Measurements from ENCODE around the gene MED9.
"Not testable (repeated sequence)": the region's sequence is repeated elsewhere in the genome, so short reads cannot be mapped to it uniquely, and the experiment has no call there.

The MED9 gene

DNA sequence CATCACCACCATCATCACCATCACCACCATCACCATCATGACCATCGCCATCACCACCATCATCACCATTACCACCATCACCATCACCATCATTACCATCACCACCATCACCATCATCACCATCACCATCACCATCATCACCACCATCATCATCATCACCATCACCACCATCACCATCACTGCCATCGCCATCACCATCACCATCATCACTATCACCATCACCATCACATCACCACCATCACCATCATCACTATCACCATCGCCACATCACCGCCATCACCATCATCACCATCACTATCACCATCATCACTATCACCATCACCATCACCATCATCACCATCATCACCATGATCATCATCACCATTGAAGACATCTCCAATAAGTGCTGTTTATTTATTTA, 16.8 kb upstream of the MED9 start:
- Histone ChIP-seq H3K9me3 (ENCODE audit: insufficient read depth, low read depth, low read length) (no peaks in the 10 kb centered on the region), H3K4me2 (ENCODE audit: low read depth, low read length, poor library complexity, severe bottlenecking) (no peak overlapping the region), H3K79me2 (ENCODE audit: insufficient read depth, low read length) (no peaks in the 10 kb centered on the region), H3K4me3 (ENCODE audit: low read length, poor library complexity, severe bottlenecking) (no peak overlapping the region), H3K36me3 (ENCODE audit: insufficient read depth, low read length) (no peaks in the 10 kb centered on the region), H2AFZ (ENCODE audit: low read length) (no peak overlapping the region), H4K20me1 (ENCODE audit: insufficient read depth, low read length, poor library complexity, severe bottlenecking) (no peaks in the 10 kb centered on the region), H3K4me1 (ENCODE audit: insufficient read depth, low read length, poor library complexity, severe bottlenecking) (peaks cover 7% of the 10 kb centered on the region), H3K9me2 (replicated peaks; ENCODE audit: low read depth, low read length) (no peaks in the 10 kb centered on the region), H3F3A (ENCODE audit: low read depth) (no peaks in the 10 kb centered on the region), H3K9ac (ENCODE audit: low read depth, low read length, poor library complexity, severe bottlenecking) (no peak overlapping the region), H3K27me3 (ENCODE audit: insufficient read depth, low read length, poor library complexity, severe bottlenecking) (no peaks in the 10 kb centered on the region)
- TF ChIP-seq, protein P1, sequence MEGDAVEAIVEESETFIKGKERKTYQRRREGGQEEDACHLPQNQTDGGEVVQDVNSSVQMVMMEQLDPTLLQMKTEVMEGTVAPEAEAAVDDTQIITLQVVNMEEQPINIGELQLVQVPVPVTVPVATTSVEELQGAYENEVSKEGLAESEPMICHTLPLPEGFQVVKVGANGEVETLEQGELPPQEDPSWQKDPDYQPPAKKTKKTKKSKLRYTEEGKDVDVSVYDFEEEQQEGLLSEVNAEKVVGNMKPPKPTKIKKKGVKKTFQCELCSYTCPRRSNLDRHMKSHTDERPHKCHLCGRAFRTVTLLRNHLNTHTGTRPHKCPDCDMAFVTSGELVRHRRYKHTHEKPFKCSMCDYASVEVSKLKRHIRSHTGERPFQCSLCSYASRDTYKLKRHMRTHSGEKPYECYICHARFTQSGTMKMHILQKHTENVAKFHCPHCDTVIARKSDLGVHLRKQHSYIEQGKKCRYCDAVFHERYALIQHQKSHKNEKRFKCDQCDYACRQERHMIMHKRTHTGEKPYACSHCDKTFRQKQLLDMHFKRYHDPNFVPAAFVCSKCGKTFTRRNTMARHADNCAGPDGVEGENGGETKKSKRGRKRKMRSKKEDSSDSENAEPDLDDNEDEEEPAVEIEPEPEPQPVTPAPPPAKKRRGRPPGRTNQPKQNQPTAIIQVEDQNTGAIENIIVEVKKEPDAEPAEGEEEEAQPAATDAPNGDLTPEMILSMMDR (conservative IDR thresholded peaks at IDR 0.05; ENCODE audit: low read length) = no peak
- TF ChIP-seq EZH2phosphoT487 (IDR thresholded peaks at IDR 0.05; ENCODE audit: borderline replicate concordance) = no peak

DNA sequence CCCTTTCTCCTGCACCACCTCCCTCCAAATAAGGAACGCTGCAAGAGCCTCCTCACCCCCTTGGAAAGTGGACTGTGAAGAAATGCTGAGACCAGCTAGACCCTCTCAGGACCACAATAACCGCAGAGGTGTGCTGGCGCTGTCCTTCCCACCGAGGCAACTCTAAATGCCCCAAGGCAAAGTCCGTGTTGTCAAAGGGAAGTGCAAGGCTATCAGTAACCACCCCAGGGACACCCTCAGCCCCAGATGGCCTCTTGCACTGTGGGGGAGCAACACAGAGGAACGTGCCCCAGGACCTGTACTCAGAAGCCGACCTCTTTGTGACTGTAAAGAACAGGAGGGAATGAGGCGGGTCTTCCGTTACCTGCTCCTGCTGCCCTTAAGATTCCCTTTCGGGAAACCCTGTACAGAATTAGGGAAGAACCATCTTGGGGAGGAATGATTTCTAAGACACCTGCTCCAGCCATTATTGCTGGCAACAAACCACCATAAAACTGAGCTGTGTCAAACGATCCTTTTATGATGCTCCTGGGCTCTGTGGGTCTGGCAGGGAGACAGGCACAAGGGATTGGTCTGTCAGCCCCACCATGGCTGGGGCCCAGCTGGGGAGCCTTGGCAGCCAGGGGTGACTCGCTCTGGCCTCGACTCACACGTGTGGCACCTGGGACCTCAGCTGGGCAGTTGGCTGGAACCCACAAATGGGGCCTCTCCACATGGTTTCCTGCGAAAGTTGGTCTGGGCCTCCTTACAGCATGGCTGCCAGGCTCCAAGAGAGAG, 14.6 kb upstream of the MED9 start:
- no peaks in the 10 kb centered on the region for H3K9me3 ChIP-seq (ENCODE audit: insufficient read depth, low read depth, low read length)
- H3K27me3 ChIP-seq (ENCODE audit: insufficient read depth, low read length, poor library complexity, severe bottlenecking) = no peaks in the 10 kb centered on the region
- H3K4me1 ChIP-seq (ENCODE audit: insufficient read depth, low read length, poor library complexity, severe bottlenecking) = peaks cover 7% of the 10 kb centered on the region
- no peaks in the 10 kb centered on the region for H3F3A ChIP-seq (ENCODE audit: low read depth)
- H3K4me2 ChIP-seq (ENCODE audit: low read depth, low read length, poor library complexity, severe bottlenecking) = peak overlapping the region; percentile 5
- H3K4me3 ChIP-seq (ENCODE audit: low read length, poor library complexity, severe bottlenecking) = no peak overlapping the region
- H3K9ac ChIP-seq (ENCODE audit: low read depth, low read length, poor library complexity, severe bottlenecking) = peak overlapping the region; percentile 23
- no peaks in the 10 kb centered on the region for H3K9me2 ChIP-seq (replicated peaks; ENCODE audit: low read depth, low read length)
- no peaks in the 10 kb centered on the region for H4K20me1 ChIP-seq (ENCODE audit: insufficient read depth, low read length, poor library complexity, severe bottlenecking)
- H2AFZ ChIP-seq (ENCODE audit: low read length) = peak overlapping the region; percentile 3; the same call in 1 of the 2 replicates
- TF ChIP-seq, protein P1 (conservative IDR thresholded peaks at IDR 0.05; ENCODE audit: low read length) = no peak
- TF ChIP-seq EZH2phosphoT487 (IDR thresholded peaks at IDR 0.05; ENCODE audit: borderline replicate concordance) = no peak
- H3K36me3 ChIP-seq (ENCODE audit: insufficient read depth, low read length) = no peaks in the 10 kb centered on the region
- H3K79me2 ChIP-seq (ENCODE audit: insufficient read depth, low read length) = no peaks in the 10 kb centered on the region

GRCh38 chr17:17463821-17464220, 13.0 kb upstream of the MED9 start:
- Histone ChIP-seq H3K36me3 (ENCODE audit: insufficient read depth, low read length) (no peaks in the 10 kb centered on the region), H3K9me3 (ENCODE audit: insufficient read depth, low read depth, low read length) (no peaks in the 10 kb centered on the region), H3K4me1 (ENCODE audit: insufficient read depth, low read length, poor library complexity, severe bottlenecking) (peaks cover 7% of the 10 kb centered on the region), H3K79me2 (ENCODE audit: insufficient read depth, low read length) (no peaks in the 10 kb centered on the region), H2AFZ (ENCODE audit: low read length) (no peak overlapping the region), H3K4me2 (ENCODE audit: low read depth, low read length, poor library complexity, severe bottlenecking) (no peak overlapping the region), H3F3A (ENCODE audit: low read depth) (no peaks in the 10 kb centered on the region), H3K9ac (ENCODE audit: low read depth, low read length, poor library complexity, severe bottlenecking) (no peak overlapping the region), H3K4me3 (ENCODE audit: low read length, poor library complexity, severe bottlenecking) (no peak overlapping the region), H4K20me1 (ENCODE audit: insufficient read depth, low read length, poor library complexity, severe bottlenecking) (no peaks in the 10 kb centered on the region), H3K27me3 (ENCODE audit: insufficient read depth, low read length, poor library complexity, severe bottlenecking) (no peaks in the 10 kb centered on the region), H3K9me2 (replicated peaks; ENCODE audit: low read depth, low read length) (no peaks in the 10 kb centered on the region)
- TF ChIP-seq, protein P1 (conservative IDR thresholded peaks at IDR 0.05; ENCODE audit: low read length) = no peak
- TF ChIP-seq EZH2phosphoT487 (IDR thresholded peaks at IDR 0.05; ENCODE audit: borderline replicate concordance) = no peak

DNA sequence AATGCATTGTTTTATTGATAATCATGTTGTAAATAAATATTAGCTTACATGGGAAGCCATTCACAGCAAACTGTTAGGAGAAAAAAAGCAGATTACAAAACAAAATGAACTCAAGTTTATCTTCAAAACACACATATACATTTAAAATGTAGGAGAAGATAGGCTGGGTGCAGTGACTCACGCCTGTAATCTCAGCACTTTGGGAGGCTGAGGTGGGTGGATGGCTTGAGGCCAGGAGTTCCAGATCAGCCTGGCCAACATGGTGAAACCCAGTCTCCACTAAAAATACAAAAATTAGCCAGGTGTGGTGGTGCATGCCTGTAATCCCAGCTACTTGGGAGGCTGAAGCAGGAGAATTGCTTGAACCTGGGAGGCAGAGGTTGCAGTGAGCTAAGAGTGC, 10.9 kb upstream of the MED9 start:
- H3K4me1 ChIP-seq (ENCODE audit: insufficient read depth, low read length, poor library complexity, severe bottlenecking); H2AFZ ChIP-seq (ENCODE audit: low read length); H3K79me2 ChIP-seq (ENCODE audit: insufficient read depth, low read length); H4K20me1 ChIP-seq (ENCODE audit: insufficient read depth, low read length, poor library complexity, severe bottlenecking); H3K4me3 ChIP-seq (ENCODE audit: low read length, poor library complexity, severe bottlenecking); H3K9me2 ChIP-seq (replicated peaks; ENCODE audit: low read depth, low read length); H3K9ac ChIP-seq (ENCODE audit: low read depth, low read length, poor library complexity, severe bottlenecking); H3K36me3 ChIP-seq (ENCODE audit: insufficient read depth, low read length); H3K4me2 ChIP-seq (ENCODE audit: low read depth, low read length, poor library complexity, severe bottlenecking); H3K27me3 ChIP-seq (ENCODE audit: insufficient read depth, low read length, poor library complexity, severe bottlenecking); H3F3A ChIP-seq (ENCODE audit: low read depth); H3K9me3 ChIP-seq (ENCODE audit: insufficient read depth, low read depth, low read length): not testable (repeated sequence)
